Liver (tissue), 3 donors: ENCODE measurements around the gene SEC14L6.

Experiments used
- CTCF ChIP-seq: fragments of 150-350 bp; IDR thresholded peaks from 2 replicates; pipeline ENCODE4 v1.5.1; 2017; ENCODE audit warnings: improper control_type of control experiment, low read depth, low read length; ENCODE audit not compliant: missing input control
- EGR1 ChIP-seq, 2 donors: IDR thresholded peaks; 2 replicates each; pipeline ENCODE4 v1.6.1; 2016 to 2018; ENCODE audit warnings: antibody characterized with exemption in 2 of 2, low read depth in 2 of 2
- TAF1 ChIP-seq: conservative IDR thresholded peaks from 2 replicates; pipeline ENCODE4 v1.6.1; 2016; ENCODE audit warnings: antibody characterized with exemption, mild to moderate bottlenecking
- YY1 ChIP-seq: IDR thresholded peaks from 2 replicates; pipeline ENCODE4 v1.6.1; 2016; ENCODE audit warnings: antibody characterized with exemption, mild to moderate bottlenecking
- donor health status: healthy.
- donor health status: healthy.

- TF ChIP-seq CTCF (no peak), YY1 (no peak), TAF1 (no peak), EGR1 (IDR thresholded peaks at IDR 0.05; ENCODE audit: low read depth in 2 of 2) (no peak)
Observed at GRCh38 chr22:30511911-30512310, 34.6 kb downstream of the SEC14L6 start.
